Fibroblast of skin of right quadriceps (primary cell): ENCODE data around the gene GNA12.
"Not testable (repeated sequence)": the region's sequence is repeated elsewhere in the genome, so short reads cannot be mapped to it uniquely, and the experiment has no call there.

Experiments
- DNase-seq: peaks from one replicate; pipeline ENCODE4 v3.0.0-alpha.2; 2013

The GNA12 gene

DNA sequence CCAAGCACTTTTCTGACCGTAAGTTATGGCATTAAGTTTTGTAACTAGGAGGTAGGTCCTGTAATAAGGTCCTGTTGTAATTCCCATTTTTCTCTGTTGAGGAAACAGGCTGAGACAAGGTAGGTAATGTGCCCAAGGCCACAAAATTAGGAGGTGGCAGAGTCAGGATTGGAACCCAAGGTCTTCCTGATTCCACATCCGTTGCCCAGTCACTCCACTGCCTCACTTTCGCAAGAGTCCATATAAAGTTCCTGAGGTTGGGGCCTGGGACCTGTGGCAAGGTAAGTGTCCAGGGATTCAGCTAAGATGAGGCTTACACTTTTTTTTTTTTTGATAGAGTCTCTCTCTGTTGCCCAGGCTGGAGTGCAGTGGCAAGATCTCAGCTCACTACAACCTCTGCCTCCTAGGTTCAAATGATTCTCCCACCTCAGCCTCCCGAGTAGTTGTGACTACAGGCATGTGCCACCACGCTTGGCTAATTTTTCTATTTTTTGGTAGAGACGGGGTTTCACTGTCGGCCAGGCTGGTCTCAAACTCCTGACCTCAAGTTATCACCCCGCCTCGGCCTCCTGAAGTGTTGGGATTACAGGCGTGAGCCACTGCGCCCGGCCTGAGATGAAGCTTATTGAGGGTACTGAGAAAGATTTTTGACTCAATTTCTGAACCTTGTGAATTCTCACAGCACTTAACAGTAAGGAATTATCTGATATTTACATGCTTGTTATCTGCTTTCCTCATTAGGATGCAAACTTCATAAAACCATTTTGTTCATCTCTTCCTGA lies 20.3 kb upstream of the GNA12 start:
- DNase-seq, result no peak

- DNase-seq, result peak; percentile 92
These were observed 19.5 kb upstream of the GNA12 start for GRCh38 chr7:2863461-2864066.

DNA sequence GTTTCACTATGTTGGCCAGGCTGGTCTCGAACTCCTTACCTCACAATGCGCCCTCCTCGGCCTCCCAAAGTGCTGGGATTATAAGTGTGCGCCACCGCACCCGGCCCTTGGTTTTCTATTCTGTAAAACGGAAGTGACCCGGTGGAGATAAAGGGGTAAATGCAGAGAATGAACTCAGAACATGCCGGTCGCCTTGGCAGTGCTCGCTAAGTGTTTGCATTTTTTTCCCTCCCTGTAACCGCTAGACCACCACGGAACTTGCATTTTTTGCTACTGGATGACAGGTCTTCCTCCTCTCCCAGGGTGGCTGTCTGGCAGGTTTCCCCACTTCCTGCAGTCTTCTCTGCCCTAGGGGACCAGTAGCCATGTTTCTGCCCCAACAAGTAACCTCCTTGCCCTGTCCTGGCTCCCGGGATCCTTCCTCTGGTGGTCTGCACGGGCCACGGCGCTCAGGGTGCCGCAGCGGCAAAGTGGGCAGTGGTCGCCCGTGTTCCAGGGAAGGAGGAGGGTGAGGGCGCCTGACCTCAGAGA lies 18.8 kb upstream of the GNA12 start:
- DNase-seq, result peak; percentile 58

GRCh38 chr7:2861509-2861908 lies 17.4 kb upstream of the GNA12 start:
- no peak for DNase-seq

- no peak for DNase-seq
These were observed 16.6 kb upstream of the GNA12 start for GRCh38 chr7:2860627-2861133.

DNA sequence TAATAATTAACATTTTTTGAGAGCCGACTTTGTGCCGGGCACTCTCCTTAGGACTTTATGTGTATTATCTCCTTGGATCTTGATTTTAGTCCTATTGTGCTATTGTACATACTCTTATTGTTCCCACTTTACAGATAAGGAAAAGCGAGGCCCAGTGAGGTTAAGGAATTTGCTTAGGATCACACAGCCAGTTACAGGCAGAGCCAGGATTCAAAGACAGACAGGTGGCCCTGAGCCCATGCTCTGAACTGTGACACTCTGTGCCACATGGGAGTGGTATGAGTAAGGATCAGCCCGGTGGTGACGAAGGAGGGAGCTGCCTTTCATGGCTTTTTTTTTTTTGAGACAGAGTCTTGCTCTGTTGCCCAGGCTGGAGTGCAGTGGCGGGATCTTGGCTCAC lies 15.8 kb upstream of the GNA12 start:
- no peak for DNase-seq

- no peak for DNase-seq
These were observed 14.5 kb upstream of the GNA12 start for GRCh38 chr7:2858621-2859020.

GRCh38 chr7:2856388-2857169 lies 12.5 kb upstream of the GNA12 start:
- no peak for DNase-seq

DNA sequence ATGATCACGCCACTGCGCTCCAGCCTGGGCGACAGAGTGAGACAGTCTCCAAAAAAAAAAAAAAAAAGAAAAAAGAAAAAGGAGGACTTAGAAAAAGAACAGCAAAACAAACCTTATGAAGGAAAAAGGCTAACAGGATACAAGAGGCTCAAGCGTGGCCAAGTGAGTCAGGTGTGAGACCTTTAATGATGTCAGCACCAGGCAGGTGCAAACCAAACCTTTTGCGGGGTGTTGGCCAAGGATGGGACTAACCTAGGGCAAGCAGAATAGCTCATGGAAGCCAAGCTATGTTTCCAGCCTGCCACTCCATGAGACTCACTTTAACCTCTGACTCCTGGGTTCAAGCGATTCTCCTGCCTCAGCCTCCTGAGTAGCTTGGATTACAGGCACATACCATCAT lies 11.3 kb upstream of the GNA12 start:
- no peak for DNase-seq

GRCh38 chr7:2853552-2853951 lies 9.4 kb upstream of the GNA12 start:
- not testable (repeated sequence) for DNase-seq

GRCh38 chr7:2853147-2853546 lies 9.0 kb upstream of the GNA12 start:
- no peak for DNase-seq

DNA sequence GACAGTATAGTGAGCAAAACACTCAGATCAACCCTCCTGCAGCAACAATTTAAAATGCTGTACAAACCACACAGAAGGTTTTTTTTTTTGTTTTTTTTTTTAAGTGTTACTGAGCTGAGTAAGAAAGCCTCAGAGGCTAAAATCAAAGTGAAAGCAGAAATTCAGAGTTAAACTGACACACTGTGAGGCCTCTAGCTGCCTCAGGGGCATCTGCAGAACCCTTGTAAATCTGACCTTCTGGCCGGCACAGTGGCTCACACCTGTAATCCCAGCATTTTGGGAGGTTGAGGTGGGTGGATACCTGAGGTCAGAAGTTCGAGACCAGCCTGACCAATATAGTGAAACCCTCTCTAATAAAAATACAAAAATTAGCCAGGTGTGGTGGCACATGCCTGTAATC lies 7.4 kb upstream of the GNA12 start:
- no peak for DNase-seq

GRCh38 chr7:2849941-2850766 lies 6.0 kb upstream of the GNA12 start:
- DNase-seq, result no peak

GRCh38 chr7:2845034-2845592 lies 1.0 kb upstream of the GNA12 start:
- no peak for DNase-seq

DNA sequence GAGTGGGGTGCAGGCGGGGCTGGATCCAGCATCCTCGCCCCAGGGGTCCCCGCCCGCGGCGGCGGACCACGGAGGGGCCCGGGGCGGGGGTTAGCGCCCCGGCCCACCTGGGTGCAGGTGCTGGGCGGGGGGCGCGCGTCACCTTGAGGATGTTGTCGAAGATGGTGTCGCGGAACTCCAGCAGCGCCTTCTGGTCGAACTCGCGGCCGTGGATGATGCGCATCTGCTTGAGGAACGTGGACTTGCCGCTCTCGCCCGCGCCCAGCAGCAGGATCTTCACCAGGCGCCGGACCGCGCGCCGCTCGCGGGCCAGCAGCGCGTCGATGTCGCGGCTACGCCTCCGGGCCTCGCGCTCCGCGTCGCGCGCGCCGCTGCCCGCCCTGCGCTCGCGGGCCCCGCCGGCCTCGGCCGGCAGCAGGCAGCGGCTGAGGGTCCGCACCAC lies 376 bp downstream of the GNA12 start:
- DNase-seq, result no peak

GRCh38 chr7:2843191-2843685 lies 870 bp downstream of the GNA12 start:
- DNase-seq, result no peak

DNA sequence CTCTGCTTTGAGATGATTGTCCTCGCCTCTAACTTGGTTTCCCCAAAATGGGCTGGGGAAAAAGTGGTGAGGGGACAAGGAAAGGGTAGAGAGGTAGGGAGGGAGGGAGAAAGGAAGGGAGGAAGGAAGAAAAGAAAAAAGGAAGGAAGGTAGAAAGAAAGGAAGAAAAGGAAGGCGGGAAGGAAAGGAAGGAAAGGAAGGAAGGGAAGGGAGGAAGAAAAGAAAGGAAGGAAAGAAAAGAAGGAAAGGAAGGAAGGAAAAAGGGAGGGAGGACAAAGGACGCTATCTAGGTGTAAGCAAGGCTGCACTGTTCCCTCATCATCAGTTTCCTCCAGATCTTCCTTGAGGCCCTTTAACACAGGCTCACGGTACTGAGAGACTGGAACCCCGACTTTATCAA lies 2.2 kb downstream of the GNA12 start:
- DNase-seq, result no peak

- DNase-seq, result no peak
These were observed 3.6 kb downstream of the GNA12 start for GRCh38 chr7:2840458-2840857.

- DNase-seq, result no peak
These were observed 5.1 kb downstream of the GNA12 start for GRCh38 chr7:2838873-2839578.

- DNase-seq, result no peak
These were observed 5.7 kb downstream of the GNA12 start for GRCh38 chr7:2838451-2838850.

DNA sequence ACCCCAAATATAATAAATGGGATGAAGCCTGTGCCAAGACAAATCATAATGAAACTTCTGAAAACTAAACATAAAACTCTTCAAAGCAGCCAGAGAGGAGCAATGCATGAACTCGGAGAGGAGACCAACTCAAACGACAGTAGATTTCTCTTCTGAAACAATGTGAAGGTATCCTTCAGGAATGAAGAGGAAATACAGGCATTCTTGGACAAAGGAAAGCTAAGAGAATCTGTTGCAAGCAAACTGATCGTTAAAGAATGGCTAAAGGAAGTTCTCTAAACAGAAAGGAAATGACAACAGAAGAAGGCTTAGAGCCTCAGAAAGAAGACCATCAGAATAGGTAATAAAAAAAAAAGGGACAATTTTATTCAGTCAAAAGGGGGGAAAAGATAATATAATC lies 6.6 kb downstream of the GNA12 start:
- no peak for DNase-seq
